ENCODE results near the gene FEN1.

- no peak for TF ChIP-seq POLR2A (IDR thresholded peaks at IDR 0.05)
- TF ChIP-seq, protein P1, sequence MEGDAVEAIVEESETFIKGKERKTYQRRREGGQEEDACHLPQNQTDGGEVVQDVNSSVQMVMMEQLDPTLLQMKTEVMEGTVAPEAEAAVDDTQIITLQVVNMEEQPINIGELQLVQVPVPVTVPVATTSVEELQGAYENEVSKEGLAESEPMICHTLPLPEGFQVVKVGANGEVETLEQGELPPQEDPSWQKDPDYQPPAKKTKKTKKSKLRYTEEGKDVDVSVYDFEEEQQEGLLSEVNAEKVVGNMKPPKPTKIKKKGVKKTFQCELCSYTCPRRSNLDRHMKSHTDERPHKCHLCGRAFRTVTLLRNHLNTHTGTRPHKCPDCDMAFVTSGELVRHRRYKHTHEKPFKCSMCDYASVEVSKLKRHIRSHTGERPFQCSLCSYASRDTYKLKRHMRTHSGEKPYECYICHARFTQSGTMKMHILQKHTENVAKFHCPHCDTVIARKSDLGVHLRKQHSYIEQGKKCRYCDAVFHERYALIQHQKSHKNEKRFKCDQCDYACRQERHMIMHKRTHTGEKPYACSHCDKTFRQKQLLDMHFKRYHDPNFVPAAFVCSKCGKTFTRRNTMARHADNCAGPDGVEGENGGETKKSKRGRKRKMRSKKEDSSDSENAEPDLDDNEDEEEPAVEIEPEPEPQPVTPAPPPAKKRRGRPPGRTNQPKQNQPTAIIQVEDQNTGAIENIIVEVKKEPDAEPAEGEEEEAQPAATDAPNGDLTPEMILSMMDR (IDR thresholded peaks at IDR 0.05) = no peak
These were observed 14.1 kb downstream of the FEN1 start for GRCh38 chr11:61806785-61807184.
